ENCODE results near the gene CASZ1. TPM values are rescaled to one million over a fixed set of nuclear protein-coding genes. Genes with fewer than 3 reads are reported as not detected.
A peak's percentile ranks its signal among the peaks of the same experiment; 100 is the strongest.

The CASZ1 gene
- total RNA-seq, 1 donor from 2014 or later = 57.8 TPM

- intact Hi-C loops (cut with micrococcal nuclease) = no loop called here
- ATAC-seq (no peak), DNase-seq (no peak)
Measured at GRCh38 chr1:10827377-10828333, 31.2 kb upstream of the CASZ1 start.

GRCh38 chr1:10825592-10825991 is 29.1 kb upstream of the CASZ1 start:
- DNase-seq (no peak), ATAC-seq (no peak)
- intact Hi-C loops (cut with micrococcal nuclease) = no loop called here

- ATAC-seq (no peak), DNase-seq (no peak)
- intact Hi-C loops (cut with micrococcal nuclease) = no loop called here
Measured at GRCh38 chr1:10824821-10825540, 28.5 kb upstream of the CASZ1 start.

- intact Hi-C loops (cut with micrococcal nuclease) = no loop called here
- peak; percentile 67 for DNase-seq
- ATAC-seq = peak; percentile 18
Measured at GRCh38 chr1:10823000-10823401, 26.6 kb upstream of the CASZ1 start.

GRCh38 chr1:10821388-10821787 is 24.9 kb upstream of the CASZ1 start:
- intact Hi-C loops (cut with micrococcal nuclease) = no loop called here
- DNase-seq = no peak
- no peak for ATAC-seq

- DNase-seq (peak; percentile 65), ATAC-seq (peak; percentile 80)
- intact Hi-C loops (cut with micrococcal nuclease) = no loop called here
Measured at GRCh38 chr1:10820422-10820821, 24.0 kb upstream of the CASZ1 start.

- intact Hi-C loops (cut with micrococcal nuclease) = no loop called here
- DNase-seq (no peak), ATAC-seq (no peak)
Measured at GRCh38 chr1:10819198-10819901, 22.9 kb upstream of the CASZ1 start.

GRCh38 chr1:10818262-10819197 is 22.1 kb upstream of the CASZ1 start:
- peak; percentile 61 for ATAC-seq
- intact Hi-C loops (cut with micrococcal nuclease) = no loop called here
- DNase-seq = peak; percentile 67

- ATAC-seq (no peak), DNase-seq (no peak)
- intact Hi-C loops (cut with micrococcal nuclease) = no loop called here
Measured at GRCh38 chr1:10816743-10817369, 20.4 kb upstream of the CASZ1 start.

- DNase-seq = no peak
- ATAC-seq = no peak
- intact Hi-C loops (cut with micrococcal nuclease) = no loop called here
Measured at GRCh38 chr1:10816233-10816632, 19.8 kb upstream of the CASZ1 start.

- ATAC-seq (no peak), DNase-seq (no peak)
- intact Hi-C loops (cut with micrococcal nuclease) = no loop called here
Measured at GRCh38 chr1:10815858-10816195, 19.4 kb upstream of the CASZ1 start.

- DNase-seq (no peak), ATAC-seq (no peak)
- intact Hi-C loops (cut with micrococcal nuclease) = no loop called here
Measured at GRCh38 chr1:10814976-10815857, 18.8 kb upstream of the CASZ1 start.

- no peak for DNase-seq
- intact Hi-C loops (cut with micrococcal nuclease) = no loop called here
- no peak for ATAC-seq
Measured at GRCh38 chr1:10814312-10814711, 17.9 kb upstream of the CASZ1 start.

GRCh38 chr1:10813799-10814198 is 17.4 kb upstream of the CASZ1 start:
- no peak for ATAC-seq
- DNase-seq = no peak
- intact Hi-C loops (cut with micrococcal nuclease) = no loop called here

- no peak for ATAC-seq
- intact Hi-C loops (cut with micrococcal nuclease) = no loop called here
- DNase-seq = no peak
Measured at GRCh38 chr1:10812387-10812915, 16.0 kb upstream of the CASZ1 start.

- no peak for DNase-seq
- no peak for ATAC-seq
- intact Hi-C loops (cut with micrococcal nuclease) = no loop called here
Measured at GRCh38 chr1:10808441-10808840, 12.0 kb upstream of the CASZ1 start.

GRCh38 chr1:10806966-10807365 is 10.5 kb upstream of the CASZ1 start:
- no peak for DNase-seq
- intact Hi-C loops (cut with micrococcal nuclease) = no loop called here
- ATAC-seq = no peak
